ENCODE data around the gene YIPF2. TPM values are rescaled to one million over a fixed set of nuclear protein-coding genes. Genes with fewer than 3 reads are reported as not detected.
"Not testable (repeated sequence)": the region's sequence is repeated elsewhere in the genome, so short reads cannot be mapped to it uniquely, and the experiment has no call there.

YIPF2 gene
- total RNA-seq, 1 donor from 2014 or later: 109 TPM

DNA sequence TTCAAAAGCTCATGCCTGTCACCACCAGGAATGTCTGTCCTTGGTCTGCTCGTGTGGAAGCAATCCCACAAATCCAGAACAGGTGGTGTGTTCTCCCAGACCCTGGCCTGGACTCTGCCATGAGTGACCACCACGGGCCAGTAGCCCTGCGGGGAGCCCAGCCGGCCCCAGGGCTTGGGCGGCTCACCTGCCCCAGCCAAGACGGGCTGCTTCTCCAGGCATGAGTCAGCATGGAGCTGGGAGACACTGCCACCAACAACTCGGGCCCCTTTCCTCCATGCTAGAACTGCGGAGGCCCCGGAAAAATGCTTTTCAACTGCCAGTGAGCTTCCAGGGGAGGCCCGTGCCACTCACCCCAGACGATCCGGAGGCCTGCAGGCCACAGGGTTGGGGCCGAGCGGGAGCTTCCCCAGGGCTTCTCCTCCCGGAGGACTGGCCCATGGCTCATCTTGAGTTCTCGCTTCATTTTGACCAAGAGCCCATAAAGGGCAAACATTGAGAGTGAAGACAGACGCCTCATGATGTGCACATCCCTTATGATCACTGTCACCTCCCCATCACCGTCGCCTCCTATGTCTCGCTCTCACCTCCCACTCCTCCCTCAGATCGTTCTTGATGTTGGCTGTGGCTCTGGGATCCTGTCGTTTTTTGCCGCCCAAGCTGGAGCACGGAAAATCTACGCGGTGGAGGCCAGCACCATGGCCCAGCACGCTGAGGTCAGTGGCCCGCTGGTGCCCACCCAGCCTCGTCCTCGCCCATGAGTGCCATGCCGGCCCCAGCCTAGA lies 16.7 kb downstream of the YIPF2 start:
- no peak for DNase-seq (ENCODE audit: low read depth, low spot score)

- no peak for DNase-seq (ENCODE audit: low read depth, low spot score)
Observed at GRCh38 chr19:10908380-10908960, 20.0 kb downstream of the YIPF2 start.

DNA sequence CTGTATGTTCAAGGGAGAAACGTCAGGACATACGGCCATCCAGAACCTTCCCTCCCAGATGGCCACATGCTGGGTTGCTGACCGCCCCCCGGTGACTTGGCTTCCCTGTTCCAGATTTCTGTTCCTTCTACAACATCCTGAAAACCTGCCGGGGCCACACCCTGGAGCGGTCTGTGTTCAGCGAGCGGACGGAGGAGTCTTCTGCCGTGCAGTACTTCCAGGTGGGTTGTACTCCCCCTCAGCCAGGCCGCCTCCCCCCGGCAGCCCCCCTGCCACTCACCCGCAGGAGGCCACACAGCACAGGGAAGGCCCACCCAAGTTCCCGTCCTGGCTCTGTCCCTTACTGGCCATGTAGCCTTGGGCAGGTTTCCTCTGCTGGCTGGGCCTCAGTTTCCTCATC lies 20.5 kb downstream of the YIPF2 start:
- no peak for DNase-seq (ENCODE audit: low read depth, low spot score)

- DNase-seq (ENCODE audit: low read depth, low spot score): no peak
Observed at GRCh38 chr19:10899151-10899653, 29.2 kb downstream of the YIPF2 start.

DNA sequence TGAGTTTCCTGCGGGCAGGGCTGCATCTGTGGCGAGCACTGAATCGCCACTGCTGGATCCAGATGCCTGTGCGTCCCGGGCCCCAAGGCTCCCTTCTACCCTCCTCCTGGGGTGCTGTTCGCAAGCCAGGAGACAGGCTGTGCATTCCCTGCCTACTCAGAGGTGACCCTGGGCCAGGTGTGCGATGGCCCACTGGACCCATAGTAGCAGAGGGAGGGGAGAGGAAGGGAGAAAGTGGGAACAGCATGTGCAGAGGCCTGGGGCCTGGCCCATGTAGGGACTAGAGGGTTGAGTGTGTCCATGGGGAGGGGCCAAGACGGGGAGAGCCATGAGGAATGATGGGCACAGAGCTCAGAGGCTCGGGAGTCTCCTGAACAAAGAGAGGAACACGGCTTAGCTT lies 29.8 kb downstream of the YIPF2 start:
- DNase-seq (ENCODE audit: low read depth, low spot score): no peak

DNA sequence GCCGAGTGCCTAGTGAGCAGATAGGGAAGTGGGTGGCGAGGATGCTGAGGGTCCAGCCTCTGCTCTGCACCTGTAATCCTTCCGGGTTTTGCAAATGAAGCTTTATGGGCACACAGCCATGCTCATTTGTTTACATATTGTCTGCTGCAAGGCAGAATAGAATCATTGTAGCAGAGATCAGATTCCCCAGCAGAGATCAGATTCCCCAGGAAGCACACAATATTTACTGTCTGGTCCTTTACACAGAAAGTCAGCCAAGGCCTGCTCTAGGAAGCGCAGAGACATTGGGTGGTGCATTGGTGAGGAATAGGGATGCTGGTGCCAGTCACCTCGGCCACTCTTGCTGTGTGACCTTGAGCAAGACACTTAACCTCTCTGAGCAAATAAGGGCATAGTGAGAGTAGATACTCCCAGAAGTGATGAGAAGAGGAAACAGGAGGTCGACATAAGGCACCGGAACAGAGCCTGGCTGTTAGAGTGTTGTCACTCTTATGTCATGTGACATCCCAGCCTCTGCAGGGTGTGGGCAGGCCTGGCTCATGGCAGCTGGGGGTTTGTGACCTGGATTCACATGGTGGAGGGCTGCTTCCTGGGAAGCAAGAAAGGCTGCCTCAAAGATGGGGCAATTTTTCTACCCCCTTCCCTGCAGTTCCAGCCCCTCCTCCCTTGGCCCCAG lies 31.4 kb downstream of the YIPF2 start:
- no peak for DNase-seq (ENCODE audit: low read depth, low spot score)

DNA sequence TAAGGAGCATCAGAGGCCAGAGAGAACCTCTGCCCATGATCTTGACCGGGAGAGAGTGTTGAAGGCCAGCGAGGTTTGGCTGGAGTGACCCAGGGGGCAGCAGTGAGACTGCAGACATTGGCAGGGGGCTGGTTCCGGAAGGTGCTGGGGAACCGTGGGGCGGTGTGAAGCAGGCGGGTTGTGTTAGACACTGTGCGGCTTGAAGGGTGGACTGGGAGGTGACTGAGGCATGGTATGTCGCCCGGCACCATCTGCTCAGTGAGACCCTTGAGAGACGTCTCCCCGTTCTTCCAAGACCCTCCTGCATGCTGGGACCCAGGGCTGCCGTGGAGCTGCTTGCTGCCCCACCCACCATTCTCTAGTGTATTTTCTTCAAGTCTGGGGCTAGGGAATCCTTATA lies 32.5 kb downstream of the YIPF2 start:
- DNase-seq (ENCODE audit: low read depth, low spot score): no peak

GRCh38 chr19:10895363-10895762 lies 33.1 kb downstream of the YIPF2 start:
- DNase-seq (ENCODE audit: low read depth, low spot score): no peak

GRCh38 chr19:10894911-10895213 lies 33.6 kb downstream of the YIPF2 start:
- no peak for DNase-seq (ENCODE audit: low read depth, low spot score)

- DNase-seq (ENCODE audit: low read depth, low spot score): no peak
Observed at GRCh38 chr19:10892256-10892655, 36.2 kb downstream of the YIPF2 start.

DNA sequence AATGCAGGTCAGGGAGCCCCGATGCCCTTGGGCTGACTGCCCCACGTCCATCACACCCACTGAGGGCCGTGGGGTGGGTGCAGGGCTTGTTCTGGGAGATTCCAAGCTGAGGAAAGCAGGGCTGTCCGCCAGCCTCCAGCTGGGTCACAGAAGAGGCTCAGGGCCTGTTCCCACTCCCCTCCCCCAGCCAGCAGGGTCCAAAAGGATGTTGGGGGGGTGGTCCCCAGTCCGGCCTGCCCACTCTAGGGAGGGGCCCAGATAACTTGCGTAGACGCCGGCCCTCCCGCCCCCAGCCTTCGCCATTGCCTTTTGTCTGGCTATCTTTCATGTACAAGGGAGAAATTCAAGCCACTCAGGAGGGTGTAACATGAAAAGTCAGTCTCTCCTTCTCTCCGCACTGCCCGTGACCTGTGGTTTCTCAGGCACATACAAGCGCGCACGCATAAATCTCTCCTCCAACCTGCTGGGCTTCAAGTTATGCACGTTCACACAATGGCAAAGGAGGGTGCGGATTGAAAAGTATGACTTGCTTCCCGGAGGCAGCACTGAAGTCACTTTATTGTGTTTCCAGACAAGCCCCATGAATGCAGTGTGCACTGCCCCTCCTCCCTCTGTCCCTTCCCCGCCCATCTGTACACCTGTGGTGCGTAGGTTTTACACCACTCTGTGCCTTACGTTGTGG lies 36.9 kb downstream of the YIPF2 start:
- DNase-seq (ENCODE audit: low read depth, low spot score): no peak

- DNase-seq (ENCODE audit: low read depth, low spot score): no peak
Observed at GRCh38 chr19:10889880-10890279, 38.6 kb downstream of the YIPF2 start.

- DNase-seq (ENCODE audit: low read depth, low spot score): no peak
Observed at GRCh38 chr19:10888421-10888866, 40.0 kb downstream of the YIPF2 start.

- no peak for DNase-seq (ENCODE audit: low read depth, low spot score)
Observed at GRCh38 chr19:10887616-10888367, 40.6 kb downstream of the YIPF2 start.

DNA sequence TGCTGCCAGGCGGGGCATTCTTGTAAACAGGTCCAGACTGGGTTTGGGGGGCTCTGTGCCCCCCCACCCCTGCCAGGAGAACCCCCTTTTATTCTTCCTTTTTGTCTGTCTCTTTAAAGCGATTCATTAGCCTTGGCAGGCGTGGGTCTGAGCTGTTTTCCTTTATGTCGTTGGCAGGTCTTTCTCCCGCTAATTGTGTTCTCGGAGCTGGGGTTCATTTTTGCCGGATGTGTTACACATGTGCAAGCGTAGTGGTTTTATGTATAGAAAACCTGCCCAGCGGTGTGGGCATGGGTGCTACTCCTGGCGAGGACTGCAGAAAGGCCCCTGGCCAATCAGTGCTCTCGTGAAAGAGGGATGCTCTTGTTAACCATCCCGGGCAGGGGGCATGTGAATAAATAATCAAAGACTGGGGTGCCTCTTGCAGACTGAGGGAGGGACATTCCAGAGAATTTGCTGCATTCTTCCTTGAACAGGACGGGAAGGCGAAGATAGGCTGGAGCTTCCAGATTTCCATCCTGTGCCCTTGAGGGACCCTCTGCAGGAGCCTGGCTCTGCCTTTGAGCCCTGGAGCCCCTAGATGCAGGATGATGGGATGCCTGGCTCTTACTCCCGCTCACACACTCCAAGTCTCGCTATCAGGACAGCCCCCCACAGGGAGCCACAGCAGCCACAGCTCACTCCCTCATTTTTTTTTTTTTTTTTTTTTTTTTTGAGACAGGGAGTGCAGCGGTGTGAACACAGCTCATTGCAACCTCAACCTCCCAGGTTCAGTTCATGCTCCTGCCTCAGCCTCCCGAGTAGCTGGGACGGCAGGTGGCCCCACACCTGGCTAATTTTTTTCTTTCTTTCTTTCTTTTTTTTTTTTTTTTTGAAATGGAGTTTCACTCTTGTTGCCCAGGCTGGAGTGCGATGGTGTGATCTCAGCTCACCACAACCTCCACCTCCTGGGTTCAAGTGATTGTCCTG lies 43.0 kb downstream of the YIPF2 start:
- DNase-seq (ENCODE audit: low read depth, low spot score): no peak

DNA sequence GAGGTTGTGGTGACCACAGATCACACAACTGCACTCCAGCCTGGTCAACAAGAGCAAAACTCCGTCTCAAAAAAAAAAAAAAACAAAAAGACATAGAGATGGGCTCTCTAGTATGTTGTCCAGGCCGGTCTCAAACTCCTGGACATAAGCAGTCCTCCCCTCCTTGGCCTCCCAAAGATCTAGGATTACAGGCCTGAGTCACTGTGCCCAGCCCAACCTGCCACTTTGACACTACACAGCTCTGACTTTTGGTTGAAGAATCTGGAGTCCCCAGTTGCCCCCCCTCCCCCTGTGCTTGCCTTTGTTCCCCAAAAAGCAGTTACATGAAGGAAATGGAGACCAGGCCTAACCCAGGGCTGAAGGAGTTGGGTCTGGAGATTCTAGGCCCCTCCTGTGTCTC lies 44.2 kb downstream of the YIPF2 start:
- DNase-seq (ENCODE audit: low read depth, low spot score): no peak

DNA sequence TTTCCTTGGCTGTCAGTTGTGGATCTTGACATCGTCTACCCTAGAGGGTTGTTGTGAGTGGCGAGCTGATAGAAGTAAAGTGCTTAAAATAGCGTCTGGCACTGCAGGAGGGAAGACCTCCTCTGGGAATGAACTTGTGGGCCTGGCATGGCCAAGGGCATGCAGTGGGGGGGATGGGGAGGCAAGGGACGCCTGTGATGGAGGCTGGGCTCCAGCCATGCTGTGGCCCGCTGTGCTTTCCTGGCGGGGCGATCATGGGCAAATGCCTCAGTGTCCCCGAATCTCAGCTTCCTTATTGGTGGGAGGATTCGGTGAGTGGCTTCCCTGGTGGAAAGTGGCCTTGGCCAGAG lies 46.4 kb downstream of the YIPF2 start:
- DNase-seq (ENCODE audit: low read depth, low spot score): no peak

GRCh38 chr19:10881403-10882107 lies 46.9 kb downstream of the YIPF2 start:
- DNase-seq (ENCODE audit: low read depth, low spot score): no peak

DNA sequence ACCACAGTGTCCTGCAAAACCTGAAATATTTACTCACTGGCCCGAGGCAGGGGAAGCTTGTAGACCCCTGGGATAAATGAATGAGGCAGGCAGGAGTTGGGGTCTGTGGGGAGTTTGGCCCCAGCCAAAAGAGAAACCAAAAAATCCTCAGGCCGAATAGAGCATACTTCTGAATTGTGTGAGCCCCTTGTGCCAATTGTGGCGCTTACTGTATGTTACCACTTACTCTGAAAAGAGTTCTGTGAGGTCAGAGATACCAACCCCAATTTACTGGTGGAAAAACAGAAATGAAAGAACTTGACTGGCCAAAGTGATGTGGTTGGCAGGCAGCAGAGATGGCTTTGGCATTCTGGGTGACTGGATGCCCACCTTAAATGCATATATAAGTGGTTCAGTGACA lies 50.2 kb downstream of the YIPF2 start:
- DNase-seq (ENCODE audit: low read depth, low spot score): no peak

- DNase-seq (ENCODE audit: low read depth, low spot score): not testable (repeated sequence)
Observed at GRCh38 chr19:10877608-10878007, 50.8 kb downstream of the YIPF2 start.

Data from pulmonary artery endothelial cell (primary cell).